ENCODE results near the gene IRF2.

DNA sequence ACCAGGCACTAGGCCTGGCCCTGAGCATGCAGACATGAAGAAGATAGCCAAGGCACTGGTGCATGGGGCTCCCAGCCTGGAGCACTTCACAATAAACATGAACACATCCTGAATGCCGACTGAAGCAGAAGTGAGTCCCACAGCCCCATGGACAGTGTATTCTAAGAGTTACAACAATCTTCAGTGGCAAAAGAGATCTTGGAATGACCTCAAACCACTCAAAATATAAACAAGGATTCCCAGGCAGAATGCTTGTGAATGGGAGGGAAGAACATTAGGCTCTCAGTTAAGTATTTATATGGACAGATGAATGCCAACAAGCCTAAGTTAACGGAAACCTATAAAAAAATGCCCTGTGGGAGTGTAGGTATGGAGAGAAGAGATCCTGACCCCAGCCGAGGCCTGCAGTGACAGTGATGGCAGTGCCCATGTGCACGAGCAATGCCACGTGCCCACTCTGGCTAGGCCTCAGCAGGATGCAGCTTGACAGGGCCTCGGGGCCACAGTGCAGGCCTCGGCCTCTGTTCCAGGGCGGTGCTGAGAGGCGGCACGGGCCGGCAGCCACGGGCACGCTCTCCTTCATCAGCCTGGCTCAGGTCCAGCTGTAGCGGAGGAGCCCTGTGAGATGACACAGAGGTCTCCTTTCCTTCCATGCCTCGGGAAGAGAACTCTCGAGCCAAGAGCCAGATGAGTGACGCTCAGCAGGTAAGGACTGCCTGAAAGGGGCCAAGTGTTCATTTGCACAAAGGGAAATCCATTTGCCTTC is 49.2 kb downstream of the IRF2 start:
- TF ChIP-seq, protein P1, sequence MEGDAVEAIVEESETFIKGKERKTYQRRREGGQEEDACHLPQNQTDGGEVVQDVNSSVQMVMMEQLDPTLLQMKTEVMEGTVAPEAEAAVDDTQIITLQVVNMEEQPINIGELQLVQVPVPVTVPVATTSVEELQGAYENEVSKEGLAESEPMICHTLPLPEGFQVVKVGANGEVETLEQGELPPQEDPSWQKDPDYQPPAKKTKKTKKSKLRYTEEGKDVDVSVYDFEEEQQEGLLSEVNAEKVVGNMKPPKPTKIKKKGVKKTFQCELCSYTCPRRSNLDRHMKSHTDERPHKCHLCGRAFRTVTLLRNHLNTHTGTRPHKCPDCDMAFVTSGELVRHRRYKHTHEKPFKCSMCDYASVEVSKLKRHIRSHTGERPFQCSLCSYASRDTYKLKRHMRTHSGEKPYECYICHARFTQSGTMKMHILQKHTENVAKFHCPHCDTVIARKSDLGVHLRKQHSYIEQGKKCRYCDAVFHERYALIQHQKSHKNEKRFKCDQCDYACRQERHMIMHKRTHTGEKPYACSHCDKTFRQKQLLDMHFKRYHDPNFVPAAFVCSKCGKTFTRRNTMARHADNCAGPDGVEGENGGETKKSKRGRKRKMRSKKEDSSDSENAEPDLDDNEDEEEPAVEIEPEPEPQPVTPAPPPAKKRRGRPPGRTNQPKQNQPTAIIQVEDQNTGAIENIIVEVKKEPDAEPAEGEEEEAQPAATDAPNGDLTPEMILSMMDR (IDR thresholded peaks at IDR 0.05; ENCODE audit: poor library complexity, severe bottlenecking) = no peak
- TF ChIP-seq MXI1 (conservative IDR thresholded peaks at IDR 0.05; ENCODE audit: poor library complexity, severe bottlenecking) (no peak), TAF1 (IDR thresholded peaks at IDR 0.05; ENCODE audit: low read depth) (no peak), EZH2 (IDR thresholded peaks at IDR 0.05; ENCODE audit: borderline replicate concordance, insufficient read depth, low read length, poor library complexity, severe bottlenecking) (no peak), POLR2AphosphoS5 (IDR thresholded peaks at IDR 0.05) (no peak), EP300 (conservative IDR thresholded peaks at IDR 0.05; ENCODE audit: poor library complexity, severe bottlenecking) (no peak), RAD21 (conservative IDR thresholded peaks at IDR 0.05) (no peak), SMC3 (conservative IDR thresholded peaks at IDR 0.05; ENCODE audit: poor library complexity) (no peak)
- TF ChIP-seq, protein P2, sequence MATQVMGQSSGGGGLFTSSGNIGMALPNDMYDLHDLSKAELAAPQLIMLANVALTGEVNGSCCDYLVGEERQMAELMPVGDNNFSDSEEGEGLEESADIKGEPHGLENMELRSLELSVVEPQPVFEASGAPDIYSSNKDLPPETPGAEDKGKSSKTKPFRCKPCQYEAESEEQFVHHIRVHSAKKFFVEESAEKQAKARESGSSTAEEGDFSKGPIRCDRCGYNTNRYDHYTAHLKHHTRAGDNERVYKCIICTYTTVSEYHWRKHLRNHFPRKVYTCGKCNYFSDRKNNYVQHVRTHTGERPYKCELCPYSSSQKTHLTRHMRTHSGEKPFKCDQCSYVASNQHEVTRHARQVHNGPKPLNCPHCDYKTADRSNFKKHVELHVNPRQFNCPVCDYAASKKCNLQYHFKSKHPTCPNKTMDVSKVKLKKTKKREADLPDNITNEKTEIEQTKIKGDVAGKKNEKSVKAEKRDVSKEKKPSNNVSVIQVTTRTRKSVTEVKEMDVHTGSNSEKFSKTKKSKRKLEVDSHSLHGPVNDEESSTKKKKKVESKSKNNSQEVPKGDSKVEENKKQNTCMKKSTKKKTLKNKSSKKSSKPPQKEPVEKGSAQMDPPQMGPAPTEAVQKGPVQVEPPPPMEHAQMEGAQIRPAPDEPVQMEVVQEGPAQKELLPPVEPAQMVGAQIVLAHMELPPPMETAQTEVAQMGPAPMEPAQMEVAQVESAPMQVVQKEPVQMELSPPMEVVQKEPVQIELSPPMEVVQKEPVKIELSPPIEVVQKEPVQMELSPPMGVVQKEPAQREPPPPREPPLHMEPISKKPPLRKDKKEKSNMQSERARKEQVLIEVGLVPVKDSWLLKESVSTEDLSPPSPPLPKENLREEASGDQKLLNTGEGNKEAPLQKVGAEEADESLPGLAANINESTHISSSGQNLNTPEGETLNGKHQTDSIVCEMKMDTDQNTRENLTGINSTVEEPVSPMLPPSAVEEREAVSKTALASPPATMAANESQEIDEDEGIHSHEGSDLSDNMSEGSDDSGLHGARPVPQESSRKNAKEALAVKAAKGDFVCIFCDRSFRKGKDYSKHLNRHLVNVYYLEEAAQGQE (IDR thresholded peaks at IDR 0.05; ENCODE audit: borderline replicate concordance) = no peak
